GM12874 (cell line): ENCODE results near the gene FOXJ1.

Experiments
- CTCF ChIP-seq: IDR thresholded peaks from 2 replicates; pipeline ENCODE4 v1.5.1; 2011; ENCODE audit warnings: low read depth, mild to moderate bottlenecking, control low read depth, low read length, moderate library complexity; ENCODE audit not compliant: insufficient read depth

Gene FOXJ1

GRCh38 chr17:76086384-76086783 is 54.7 kb downstream of the FOXJ1 start:
- no peak for TF ChIP-seq CTCF
